Measurements from ENCODE around the gene CLTRN.
"Not testable (repeated sequence)": the region's sequence is repeated elsewhere in the genome, so short reads cannot be mapped to it uniquely, and the experiment has no call there.

CLTRN gene

GRCh38 chrX:15647510-15647909 is 17.1 kb downstream of the CLTRN start:
- DNase-seq (ENCODE audit: low spot score): not testable (repeated sequence)

GRCh38 chrX:15646543-15646942 is 18.1 kb downstream of the CLTRN start:
- no peak for DNase-seq (ENCODE audit: low spot score)

- DNase-seq (ENCODE audit: low spot score): no peak
Observed at GRCh38 chrX:15646031-15646430, 18.6 kb downstream of the CLTRN start.

- no peak for DNase-seq (ENCODE audit: low spot score)
Observed at GRCh38 chrX:15645266-15645665, 19.3 kb downstream of the CLTRN start.

- DNase-seq (ENCODE audit: low spot score): no peak
Observed at GRCh38 chrX:15644560-15644872, 20.1 kb downstream of the CLTRN start.

GRCh38 chrX:15643786-15644559 is 20.6 kb downstream of the CLTRN start:
- no peak for DNase-seq (ENCODE audit: low spot score)

- no peak for DNase-seq (ENCODE audit: low spot score)
Observed at GRCh38 chrX:15631637-15632036, 33.0 kb downstream of the CLTRN start.

- no peak for DNase-seq (ENCODE audit: low spot score)
Observed at GRCh38 chrX:15623054-15623453, 41.6 kb downstream of the CLTRN start.

GRCh38 chrX:15619053-15619755 is 45.4 kb downstream of the CLTRN start:
- no peak for DNase-seq (ENCODE audit: low spot score)

- no peak for DNase-seq (ENCODE audit: low spot score)
Observed at GRCh38 chrX:15617111-15617510, 47.5 kb downstream of the CLTRN start.

GRCh38 chrX:15616531-15616930 is 48.1 kb downstream of the CLTRN start:
- DNase-seq (ENCODE audit: low spot score): no peak

GRCh38 chrX:15607067-15607466 is 57.5 kb downstream of the CLTRN start:
- no peak for DNase-seq (ENCODE audit: low spot score)

- DNase-seq (ENCODE audit: low spot score): no peak
Observed at GRCh38 chrX:15606136-15606535, 58.5 kb downstream of the CLTRN start.

- no peak for DNase-seq (ENCODE audit: low spot score)
Observed at GRCh38 chrX:15605226-15605625, 59.4 kb downstream of the CLTRN start.

GRCh38 chrX:15602761-15603160 is 61.8 kb downstream of the CLTRN start:
- no peak for DNase-seq (ENCODE audit: low spot score)

GRCh38 chrX:15601932-15602331 is 62.7 kb downstream of the CLTRN start:
- DNase-seq (ENCODE audit: low spot score): no peak

- DNase-seq (ENCODE audit: low spot score): no peak
Observed at GRCh38 chrX:15600745-15601144, 63.9 kb downstream of the CLTRN start, which contains the start of gene ACE2. TSS of gene ACE2 (minus strand) at chrX:15600960. CDS start at chrX:15600911, 49 bp downstream.

- DNase-seq (ENCODE audit: low spot score): no peak
Observed at GRCh38 chrX:15600049-15600448, 64.6 kb downstream of the CLTRN start.

GRCh38 chrX:15599461-15599860 is 65.1 kb downstream of the CLTRN start:
- DNase-seq (ENCODE audit: low spot score): no peak

GRCh38 chrX:15598026-15598425 is 66.6 kb downstream of the CLTRN start:
- DNase-seq (ENCODE audit: low spot score): no peak

GRCh38 chrX:15594371-15594770 is 70.2 kb downstream of the CLTRN start:
- no peak for DNase-seq (ENCODE audit: low spot score)

- peak; percentile 32 for DNase-seq (ENCODE audit: low spot score)
Observed at GRCh38 chrX:15579778-15580747, 84.5 kb downstream of the CLTRN start.

Data from hematopoietic multipotent progenitor cell treated with erythropoietin and hydrocortisone succinate and interleukin-3 and kit ligand, for 17 days (in vitro differentiated cells).